ENCODE data around the gene OSTM1. TPM values are rescaled to one million over a fixed set of nuclear protein-coding genes. Genes with fewer than 3 reads are reported as not detected.

Gene OSTM1
- total and polyA plus RNA-seq, 2 of the 13 experiments (the other 11 are each of a cell fraction or from before 2014, with no cell fraction given), result 8.7 to 20.5 TPM

DNA sequence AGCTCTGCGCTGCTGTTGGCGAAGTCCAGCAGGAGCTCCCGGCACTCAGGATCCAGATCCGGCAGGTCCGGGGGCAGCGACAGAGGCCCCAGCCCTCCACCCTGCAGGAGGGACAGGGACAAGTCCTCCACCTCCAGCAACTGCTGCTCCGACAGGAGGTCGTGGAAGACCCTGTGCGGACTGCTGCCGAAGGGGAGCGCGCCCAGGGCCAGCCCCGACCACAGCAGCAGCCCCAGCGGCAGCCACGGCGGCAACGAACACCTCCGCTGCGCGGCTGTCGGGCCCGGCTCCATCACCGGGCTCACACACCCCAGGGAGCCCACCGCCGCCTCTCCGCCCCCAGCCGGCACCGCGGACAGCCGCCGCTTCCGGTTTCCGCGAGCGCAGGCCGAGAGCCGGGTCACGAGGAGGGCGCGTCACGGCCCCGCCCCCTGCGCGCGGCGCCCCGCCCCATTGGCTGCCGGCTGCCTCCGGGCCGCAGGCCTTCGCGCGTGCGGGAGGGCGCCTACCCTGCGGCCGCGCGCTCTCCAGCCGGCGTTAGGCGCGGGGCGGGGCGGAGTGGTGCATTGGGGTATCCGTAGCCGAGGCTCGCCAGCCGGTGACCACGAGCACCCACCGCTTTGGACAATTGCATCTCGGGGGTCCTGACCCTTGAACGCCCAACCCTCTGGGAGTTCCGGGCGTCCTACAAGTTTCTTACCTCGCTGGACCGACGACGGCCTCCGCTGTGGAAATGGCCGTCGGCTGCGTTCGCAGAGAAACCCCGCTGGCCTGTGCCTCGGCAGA lies at the start of gene OSTM1 (continued):
- TF ChIP-seq MTF2 (CRISPR knock-in tag; IDR thresholded peaks at IDR 0.05; ENCODE audit: borderline replicate concordance) (no peak), CHD4 (IDR thresholded peaks at IDR 0.05; ENCODE audit: borderline replicate concordance, low read length) (no peak), ZNF451 (CRISPR knock-in tag; IDR thresholded peaks at IDR 0.05) (0 out of 2 replicates have a peak, but pooled peaks have one; percentile 58), HDAC1 (CRISPR knock-in tag; IDR thresholded peaks at IDR 0.05) (peak; percentile 85), ZSCAN30 (CRISPR knock-in tag; IDR thresholded peaks at IDR 0.05) (peak; percentile 80; the same call in 1 of the 2 replicates), EP300 (IDR thresholded peaks at IDR 0.05; ENCODE audit: low read depth in 2 of 2, low read length in 2 of 2) (no peak), EP300 (CRISPR knock-in tag; IDR thresholded peaks at IDR 0.05; ENCODE audit: borderline replicate concordance) (no peak), SRSF4 (IDR thresholded peaks at IDR 0.05; ENCODE audit: low read depth, low read length, poor library complexity, severe bottlenecking) (no peak), NONO (IDR thresholded peaks at IDR 0.05) (no peak), NONO (CRISPR knock-in tag; conservative IDR thresholded peaks at IDR 0.05) (peak; percentile 59), HES4 (CRISPR knock-in tag; IDR thresholded peaks at IDR 0.05; ENCODE audit: borderline replicate concordance) (peak; percentile 93), MAF1 (CRISPR knock-in tag; IDR thresholded peaks at IDR 0.05; ENCODE audit: borderline replicate concordance) (0 out of 2 replicates have a peak, but pooled peaks have one; percentile 60), NFYB (CRISPR knock-in tag; IDR thresholded peaks at IDR 0.05) (no peak; the same call in 1 of the 2 replicates), NFKBIZ (CRISPR knock-in tag; IDR thresholded peaks at IDR 0.05) (no peak; the same call in 1 of the 2 replicates), CREM (IDR thresholded peaks at IDR 0.05) (no peak), CREM (CRISPR knock-in tag; IDR thresholded peaks at IDR 0.05) (no peak), ELF4 (CRISPR knock-in tag; IDR thresholded peaks at IDR 0.05; ENCODE audit: borderline replicate concordance) (no peak), PAF1 (CRISPR knock-in tag; IDR thresholded peaks at IDR 0.05) (no peak), NFRKB (IDR thresholded peaks at IDR 0.05) (no peak), ZNF747 (CRISPR knock-in tag; IDR thresholded peaks at IDR 0.05; ENCODE audit: borderline replicate concordance) (peak; percentile 66; the same call in 1 of the 2 replicates), RBM39 (IDR thresholded peaks at IDR 0.05; ENCODE audit: low read depth, low read length, poor library complexity, severe bottlenecking) (peak; percentile 28), SALL1 (CRISPR knock-in tag; IDR thresholded peaks at IDR 0.05) (peak; percentile 88), ZNF138 (CRISPR knock-in tag; IDR thresholded peaks at IDR 0.05; ENCODE audit: low read depth) (no peak), SAFB2 (CRISPR knock-in tag; IDR thresholded peaks at IDR 0.05; ENCODE audit: borderline replicate concordance, low read depth) (no peak; the same call in 1 of the 2 replicates), ZFX (CRISPR knock-in tag; IDR thresholded peaks at IDR 0.05; ENCODE audit: low read depth) (peak; percentile 90)
- TF ChIP-seq, protein P1, sequence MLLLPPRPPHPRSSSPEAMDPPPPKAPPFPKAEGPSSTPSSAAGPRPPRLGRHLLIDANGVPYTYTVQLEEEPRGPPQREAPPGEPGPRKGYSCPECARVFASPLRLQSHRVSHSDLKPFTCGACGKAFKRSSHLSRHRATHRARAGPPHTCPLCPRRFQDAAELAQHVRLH (CRISPR knock-in tag; IDR thresholded peaks at IDR 0.05; ENCODE audit: borderline replicate concordance, low read depth), result no peak; the same call in none of the 2 replicates
- TF ChIP-seq, protein P2, sequence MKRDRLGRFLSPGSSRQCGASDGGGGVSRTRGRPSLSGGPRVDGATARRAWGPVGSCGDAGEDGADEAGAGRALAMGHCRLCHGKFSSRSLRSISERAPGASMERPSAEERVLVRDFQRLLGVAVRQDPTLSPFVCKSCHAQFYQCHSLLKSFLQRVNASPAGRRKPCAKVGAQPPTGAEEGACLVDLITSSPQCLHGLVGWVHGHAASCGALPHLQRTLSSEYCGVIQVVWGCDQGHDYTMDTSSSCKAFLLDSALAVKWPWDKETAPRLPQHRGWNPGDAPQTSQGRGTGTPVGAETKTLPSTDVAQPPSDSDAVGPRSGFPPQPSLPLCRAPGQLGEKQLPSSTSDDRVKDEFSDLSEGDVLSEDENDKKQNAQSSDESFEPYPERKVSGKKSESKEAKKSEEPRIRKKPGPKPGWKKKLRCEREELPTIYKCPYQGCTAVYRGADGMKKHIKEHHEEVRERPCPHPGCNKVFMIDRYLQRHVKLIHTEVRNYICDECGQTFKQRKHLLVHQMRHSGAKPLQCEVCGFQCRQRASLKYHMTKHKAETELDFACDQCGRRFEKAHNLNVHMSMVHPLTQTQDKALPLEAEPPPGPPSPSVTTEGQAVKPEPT (CRISPR knock-in tag; IDR thresholded peaks at IDR 0.05; ENCODE audit: low read depth), result peak; percentile 58; the same call in 1 of the 2 replicates
- TF ChIP-seq, protein P3, sequence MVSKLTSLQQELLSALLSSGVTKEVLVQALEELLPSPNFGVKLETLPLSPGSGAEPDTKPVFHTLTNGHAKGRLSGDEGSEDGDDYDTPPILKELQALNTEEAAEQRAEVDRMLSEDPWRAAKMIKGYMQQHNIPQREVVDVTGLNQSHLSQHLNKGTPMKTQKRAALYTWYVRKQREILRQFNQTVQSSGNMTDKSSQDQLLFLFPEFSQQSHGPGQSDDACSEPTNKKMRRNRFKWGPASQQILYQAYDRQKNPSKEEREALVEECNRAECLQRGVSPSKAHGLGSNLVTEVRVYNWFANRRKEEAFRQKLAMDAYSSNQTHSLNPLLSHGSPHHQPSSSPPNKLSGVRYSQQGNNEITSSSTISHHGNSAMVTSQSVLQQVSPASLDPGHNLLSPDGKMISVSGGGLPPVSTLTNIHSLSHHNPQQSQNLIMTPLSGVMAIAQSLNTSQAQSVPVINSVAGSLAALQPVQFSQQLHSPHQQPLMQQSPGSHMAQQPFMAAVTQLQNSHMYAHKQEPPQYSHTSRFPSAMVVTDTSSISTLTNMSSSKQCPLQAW (CRISPR knock-in tag; IDR thresholded peaks at IDR 0.05), result peak; percentile 35; the same call in 1 of the 2 replicates
